Measurements from ENCODE around the gene BEND7. TPM values are rescaled to one million over a fixed set of nuclear protein-coding genes. Genes with fewer than 3 reads are reported as not detected.

BEND7 gene
- polyA plus RNA-seq, 1 of the 3 experiments (the other 2 are of a cell fraction), result 9.2 TPM

DNA sequence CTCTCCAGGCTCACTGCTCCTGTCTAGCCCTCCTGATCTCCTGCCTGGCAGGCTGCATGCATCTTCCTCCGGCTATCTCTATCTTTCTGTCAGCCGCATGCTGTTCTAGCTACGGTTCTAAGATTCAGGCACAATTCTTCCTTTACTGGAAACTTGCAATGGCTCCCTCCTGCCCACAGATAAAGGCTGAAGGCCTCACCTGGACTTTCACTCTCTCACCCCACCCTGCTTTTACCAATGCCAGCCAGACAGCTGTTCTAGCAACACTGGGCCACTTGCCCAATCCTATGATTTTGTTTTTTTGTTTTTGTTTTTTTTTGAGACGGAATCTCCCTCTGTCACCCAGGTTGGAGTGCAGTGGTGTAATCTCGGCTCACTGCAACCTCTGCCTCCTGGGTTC, 38.3 kb downstream of the BEND7 start:
- no peak overlapping the region for H3K4me3 ChIP-seq (ENCODE audit: low read depth in 2 of 2, low read length in 1 of 2)
- no peaks in the 10 kb centered on the region for H3F3A ChIP-seq (replicated peaks; ENCODE audit: insufficient read depth)
- no peaks in the 10 kb centered on the region for H3K9me2 ChIP-seq
- no peaks in the 10 kb centered on the region for H3K79me2 ChIP-seq (ENCODE audit: insufficient read depth)
- POLR2A ChIA-PET, result no interaction called here
- no peak for DNase-seq
- no peaks in the 10 kb centered on the region for H3K27me3 ChIP-seq (ENCODE audit: insufficient read depth)
- no peaks in the 10 kb centered on the region for H3K9me3 ChIP-seq
- WGBS (ENCODE audit: low lambda C conversion rate), result 98% methylated on average over 5 of the region's 5 CpGs
- no peak overlapping the region for H3K27ac ChIP-seq (ENCODE audit: low read depth in 2 of 2, low read length in 1 of 2)
- H3K9ac ChIP-seq, result no peak overlapping the region
- H3K36me3 ChIP-seq (replicated peaks in 1 of 2; ENCODE audit: control insufficient read depth in 1 of 2, insufficient read depth in 2 of 2, low read length in 1 of 2), result peaks cover 0 to 5% of the 10 kb centered on the region in 2 experiments
- H3K4me2 ChIP-seq, result no peak overlapping the region
- no peak for TF ChIP-seq SMC3 (IDR thresholded peaks at IDR 0.05; ENCODE audit: low read depth, low read length)
- CTCF ChIA-PET, result interaction anchor here (1.1 kb wide), 1 partner anchor 118 kb away, joined by 3 read pairs; no protein-coding TSS in a partner anchor
- H3K4me1 ChIP-seq (ENCODE audit: control insufficient read depth in 1 of 2, insufficient read depth in 2 of 2, low read depth in 1 of 2, low read length in 1 of 2), result peaks cover 0 to 4% of the 10 kb centered on the region in 2 experiments; a peak in 2 of 4 replicates
- no peak overlapping the region for H2AFZ ChIP-seq (ENCODE audit: low read depth)
- no peaks in the 10 kb centered on the region for H4K20me1 ChIP-seq (ENCODE audit: insufficient read depth)

- POLR2A ChIA-PET, result no interaction called here
Measured at GRCh38 chr10:13489035-13489599, 39.7 kb downstream of the BEND7 start.

GRCh38 chr10:13485623-13486022, 43.2 kb downstream of the BEND7 start:
- CTCF ChIA-PET, result interaction anchor here (0.8 to 2.1 kb wide), 4 partner anchors 10 to 45 kb away, joined by 3 to 8 read pairs (median 3); no protein-coding TSS in a partner anchor
- peak; percentile 37 for DNase-seq
- WGBS (ENCODE audit: low lambda C conversion rate), result 90% methylated on average over 1 of the region's 1 CpG

More at GRCh38 chr10:13489035-13489599, 39.7 kb downstream of the BEND7 start:
- Histone ChIP-seq H3K27me3 (ENCODE audit: insufficient read depth) (no peaks in the 10 kb centered on the region), H3K4me1 (ENCODE audit: control insufficient read depth in 1 of 2, insufficient read depth in 2 of 2, low read depth in 1 of 2, low read length in 1 of 2) (peaks cover 0 to 4% of the 10 kb centered on the region in 2 experiments; a peak in 2 of 4 replicates), H2AFZ (ENCODE audit: low read depth) (no peak overlapping the region), H3K9me3 (no peaks in the 10 kb centered on the region), H3K4me3 (ENCODE audit: low read depth in 2 of 2, low read length in 1 of 2) (no peak overlapping the region), H3K4me2 (no peak overlapping the region), H3K9me2 (no peaks in the 10 kb centered on the region), H3K27ac (ENCODE audit: low read depth in 2 of 2, low read length in 1 of 2) (no peak overlapping the region), H3K79me2 (ENCODE audit: insufficient read depth) (no peaks in the 10 kb centered on the region), H4K20me1 (ENCODE audit: insufficient read depth) (no peaks in the 10 kb centered on the region), H3F3A (replicated peaks; ENCODE audit: insufficient read depth) (no peaks in the 10 kb centered on the region), H3K36me3 (replicated peaks in 1 of 2; ENCODE audit: control insufficient read depth in 1 of 2, insufficient read depth in 2 of 2, low read length in 1 of 2) (peaks cover 0 to 5% of the 10 kb centered on the region in 2 experiments), H3K9ac (no peak overlapping the region)
- CTCF ChIA-PET, result interaction anchor here (0.9 to 1.5 kb wide), 4 partner anchors 11 to 48 kb away, joined by 3 to 6 read pairs (median 3); partner anchors contain the start of gene BEND7
- no peak for DNase-seq
- 95% methylated on average over 7 of the region's 7 CpGs for WGBS (ENCODE audit: low lambda C conversion rate)
- TF ChIP-seq SMC3 (IDR thresholded peaks at IDR 0.05; ENCODE audit: low read depth, low read length) (no peak), MEF2A (IDR thresholded peaks at IDR 0.05; ENCODE audit: borderline replicate concordance, low read depth) (no peak)

More at GRCh38 chr10:13485623-13486022, 43.2 kb downstream of the BEND7 start:
- H3K9me2 ChIP-seq, result no peaks in the 10 kb centered on the region
- TF ChIP-seq ELF1 (IDR thresholded peaks at IDR 0.05) (no peak), RAD21 (IDR thresholded peaks at IDR 0.05; ENCODE audit: low read length) (peak; percentile 6; the same call in 1 of the 2 replicates), PBX3 (IDR thresholded peaks at IDR 0.05) (no peak), CTCF (IDR thresholded peaks at IDR 0.05) (peak; percentile 51), POLR2AphosphoS5 (IDR thresholded peaks at IDR 0.05; ENCODE audit: low read depth, low read length) (no peak), NRF1 (IDR thresholded peaks at IDR 0.05; ENCODE audit: low read depth, low read length) (no peak), RFX5 (IDR thresholded peaks at IDR 0.05; ENCODE audit: low read length) (no peak), REST (IDR thresholded peaks at IDR 0.05; ENCODE audit: low read depth, low read length) (no peak), YY1 (IDR thresholded peaks at IDR 0.05; ENCODE audit: low read depth) (no peak), TAF1 (IDR thresholded peaks at IDR 0.05; ENCODE audit: borderline replicate concordance, low read depth, low read length) (no peak)
- peaks cover 0 to 5% of the 10 kb centered on the region in 2 experiments for H3K36me3 ChIP-seq (replicated peaks in 1 of 2; ENCODE audit: control insufficient read depth in 1 of 2, insufficient read depth in 2 of 2, low read length in 1 of 2)
- H3F3A ChIP-seq (replicated peaks; ENCODE audit: insufficient read depth), result no peaks in the 10 kb centered on the region
- no peak overlapping the region for H3K4me3 ChIP-seq (ENCODE audit: low read depth in 2 of 2, low read length in 1 of 2)
- no peaks in the 10 kb centered on the region for H3K27me3 ChIP-seq (ENCODE audit: insufficient read depth)
- H2AFZ ChIP-seq (ENCODE audit: low read depth), result no peak overlapping the region
- no peaks in the 10 kb centered on the region for H4K20me1 ChIP-seq (ENCODE audit: insufficient read depth)
- H3K27ac ChIP-seq (ENCODE audit: low read depth in 2 of 2, low read length in 1 of 2), result no peak overlapping the region
- POLR2A ChIA-PET, result no interaction called here
- H3K9ac ChIP-seq, result no peak overlapping the region
- no peaks in the 10 kb centered on the region for H3K9me3 ChIP-seq
- H3K4me1 ChIP-seq (ENCODE audit: control insufficient read depth in 1 of 2, insufficient read depth in 2 of 2, low read depth in 1 of 2, low read length in 1 of 2), result no peaks in the 10 kb centered on the region; a peak in 1 of 4 replicates
- H3K4me2 ChIP-seq, result no peak overlapping the region
- no peaks in the 10 kb centered on the region for H3K79me2 ChIP-seq (ENCODE audit: insufficient read depth)
